ENCODE measurements around the gene C19orf85. TPM values are rescaled to one million over a fixed set of nuclear protein-coding genes. Genes with fewer than 3 reads are reported as not detected.
"Not testable (repeated sequence)": the region's sequence is repeated elsewhere in the genome, so short reads cannot be mapped to it uniquely, and the experiment has no call there.

Gene C19orf85
- total and polyA plus RNA-seq, 7 donors = 0.07 TPM; not detected in 6

DNA sequence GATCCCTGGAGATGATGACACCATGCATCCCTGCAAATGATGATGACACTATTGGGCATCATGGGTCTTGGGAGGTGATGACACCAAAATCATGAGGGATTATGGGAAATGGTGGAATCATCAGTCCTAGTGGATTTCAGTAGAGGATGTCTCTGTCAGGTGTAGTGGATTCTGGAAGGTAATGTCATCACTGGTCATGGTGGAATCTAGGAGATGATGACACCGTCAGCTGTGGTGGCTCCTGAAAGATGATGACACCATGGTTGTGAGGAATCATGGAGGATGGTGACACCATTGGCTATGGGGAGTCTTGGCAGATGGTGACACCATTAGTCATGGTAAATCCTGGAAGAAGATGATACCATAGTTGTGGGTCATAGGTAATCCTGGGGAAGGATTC lies 33.4 kb downstream of the C19orf85 start:
- H3K27ac ChIP-seq = no peak overlapping the region
- H3K4me1 ChIP-seq = no peaks in the 10 kb centered on the region
- intact Hi-C loops (cut with DNase I) = no loop called here
- no peak for DNase-seq
- 93% methylated on average over 1 of the region's 1 CpG for WGBS, 2 donors
- no peak for TF ChIP-seq POLR2A (IDR thresholded peaks at IDR 0.05)
- TF ChIP-seq, protein P1, sequence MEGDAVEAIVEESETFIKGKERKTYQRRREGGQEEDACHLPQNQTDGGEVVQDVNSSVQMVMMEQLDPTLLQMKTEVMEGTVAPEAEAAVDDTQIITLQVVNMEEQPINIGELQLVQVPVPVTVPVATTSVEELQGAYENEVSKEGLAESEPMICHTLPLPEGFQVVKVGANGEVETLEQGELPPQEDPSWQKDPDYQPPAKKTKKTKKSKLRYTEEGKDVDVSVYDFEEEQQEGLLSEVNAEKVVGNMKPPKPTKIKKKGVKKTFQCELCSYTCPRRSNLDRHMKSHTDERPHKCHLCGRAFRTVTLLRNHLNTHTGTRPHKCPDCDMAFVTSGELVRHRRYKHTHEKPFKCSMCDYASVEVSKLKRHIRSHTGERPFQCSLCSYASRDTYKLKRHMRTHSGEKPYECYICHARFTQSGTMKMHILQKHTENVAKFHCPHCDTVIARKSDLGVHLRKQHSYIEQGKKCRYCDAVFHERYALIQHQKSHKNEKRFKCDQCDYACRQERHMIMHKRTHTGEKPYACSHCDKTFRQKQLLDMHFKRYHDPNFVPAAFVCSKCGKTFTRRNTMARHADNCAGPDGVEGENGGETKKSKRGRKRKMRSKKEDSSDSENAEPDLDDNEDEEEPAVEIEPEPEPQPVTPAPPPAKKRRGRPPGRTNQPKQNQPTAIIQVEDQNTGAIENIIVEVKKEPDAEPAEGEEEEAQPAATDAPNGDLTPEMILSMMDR (IDR thresholded peaks at IDR 0.05) = no peak
- no peak for TF ChIP-seq POLR2AphosphoS5 (IDR thresholded peaks at IDR 0.05)
- TF ChIP-seq EP300 (IDR thresholded peaks at IDR 0.05) = no peak
- H3K4me3 ChIP-seq = no peak overlapping the region
- H3K36me3 ChIP-seq = no peaks in the 10 kb centered on the region
- peaks cover 34 to 75% (median 62%) of the 10 kb centered on the region in 3 donors for H3K27me3 ChIP-seq
- no peaks in the 10 kb centered on the region for H3K9me3 ChIP-seq

DNA sequence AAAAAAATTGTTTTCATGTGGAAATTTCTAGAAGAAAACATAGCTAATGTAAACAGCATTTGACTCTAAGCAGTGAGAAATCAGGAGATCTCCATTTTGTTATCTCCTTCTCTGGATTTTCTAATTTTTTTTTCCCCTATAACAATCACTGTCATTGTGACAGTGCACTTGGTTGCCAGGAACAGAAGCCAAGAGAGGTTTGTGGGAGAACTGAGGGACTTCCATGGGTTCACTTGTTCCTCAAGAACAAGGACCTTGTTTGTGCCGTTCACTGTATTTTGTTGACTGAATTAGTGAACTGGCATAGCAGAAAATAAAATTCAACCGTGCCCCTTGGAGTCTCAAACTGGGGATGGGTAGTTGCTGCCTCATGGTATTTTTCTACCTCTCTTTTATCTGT lies 38.5 kb downstream of the C19orf85 start:
- Histone ChIP-seq H3K9me3 (no peaks in the 10 kb centered on the region), H3K4me1 (no peaks in the 10 kb centered on the region), H3K4me3 (no peak overlapping the region), H3K36me3 (no peaks in the 10 kb centered on the region), H3K27ac (peak overlapping the region in 1 of 4 donors; percentile 35), H3K27me3 (peaks cover 16 to 48% (median 45%) of the 10 kb centered on the region in 3 donors)
- TF ChIP-seq POLR2AphosphoS5 (IDR thresholded peaks at IDR 0.05) = no peak
- DNase-seq = no peak
- WGBS, 2 donors = 52 to 79% methylated on average over 2 of the region's 2 CpGs
- intact Hi-C loops (cut with DNase I) = no loop called here

DNA sequence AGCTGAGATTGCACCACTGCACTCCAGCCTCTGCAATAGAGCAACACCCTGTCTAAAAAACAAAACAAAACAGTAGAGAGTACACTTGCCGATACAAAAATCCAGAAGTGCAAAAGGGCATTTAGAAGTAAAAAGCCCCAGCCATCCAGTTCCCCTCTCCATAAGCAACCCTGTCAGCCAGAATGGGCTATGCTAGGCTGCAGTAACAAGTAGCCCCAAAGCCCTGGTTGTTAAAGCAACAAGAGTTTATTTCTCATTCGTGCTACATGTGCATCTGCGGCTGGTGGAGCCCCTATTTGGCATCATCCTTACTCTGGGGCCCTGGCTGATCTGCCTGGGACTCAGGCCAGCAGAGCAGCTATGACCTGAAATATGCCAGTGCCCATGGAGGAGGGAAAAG lies 40.0 kb downstream of the C19orf85 start:
- Histone ChIP-seq H3K27ac (no peak overlapping the region), H3K27me3 (peaks cover 6 to 38% (median 29%) of the 10 kb centered on the region in 3 donors), H3K4me1 (no peaks in the 10 kb centered on the region), H3K9me3 (no peaks in the 10 kb centered on the region), H3K4me3 (no peak overlapping the region), H3K36me3 (no peaks in the 10 kb centered on the region)
- TF ChIP-seq POLR2A (IDR thresholded peaks at IDR 0.05) (no peak), EP300 (IDR thresholded peaks at IDR 0.05) (no peak), POLR2AphosphoS5 (IDR thresholded peaks at IDR 0.05) (no peak)
- TF ChIP-seq, protein P1 (IDR thresholded peaks at IDR 0.05) = no peak
- WGBS, 2 donors = 83 to 90% methylated on average over 3 of the region's 3 CpGs
- intact Hi-C loops (cut with DNase I) = no loop called here
- no peak for DNase-seq

DNA sequence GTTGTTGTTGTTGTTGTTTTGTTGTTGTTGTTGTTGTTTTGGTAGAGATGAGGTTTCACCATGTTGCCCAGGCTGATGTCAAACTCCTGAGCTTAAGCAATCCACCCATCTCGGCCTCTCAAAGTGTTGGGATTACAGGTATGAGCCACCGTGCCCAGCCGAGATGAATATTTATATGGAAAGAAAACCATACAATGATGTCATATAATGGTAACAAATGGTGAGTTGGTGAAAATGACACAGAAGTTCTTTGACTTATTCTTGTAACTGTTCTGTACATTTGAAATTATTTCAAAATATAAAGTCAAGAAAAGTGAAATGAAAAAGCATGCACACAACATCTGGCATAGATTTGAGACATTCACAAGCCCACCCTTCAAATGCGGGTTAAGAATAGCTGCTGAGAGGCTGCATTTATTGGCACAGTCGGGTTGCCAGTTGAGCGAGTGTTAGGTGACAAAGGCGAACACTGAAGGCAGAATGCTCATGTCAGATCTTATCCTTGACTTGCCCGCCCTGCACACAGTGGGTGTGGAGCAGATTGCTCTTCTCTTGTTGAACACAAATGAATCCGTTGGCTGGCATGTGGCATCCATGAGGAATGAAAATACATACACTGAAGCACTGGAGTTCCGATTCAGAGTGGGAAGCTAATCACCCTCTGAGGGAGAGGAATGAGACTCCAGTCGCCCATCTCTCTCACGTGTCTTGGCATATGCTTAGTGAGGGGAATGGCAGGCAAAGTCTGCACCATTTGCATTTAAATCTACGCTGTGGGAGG lies 41.1 kb downstream of the C19orf85 start:
- H3K4me1 ChIP-seq = no peaks in the 10 kb centered on the region
- no peak for DNase-seq
- 69 to 79% methylated on average over 13 of the region's 13 CpGs for WGBS, 2 donors
- TF ChIP-seq, protein P1 (IDR thresholded peaks at IDR 0.05) = no peak
- TF ChIP-seq POLR2A (IDR thresholded peaks at IDR 0.05) = no peak
- no peak for TF ChIP-seq POLR2AphosphoS5 (IDR thresholded peaks at IDR 0.05)
- no peak for TF ChIP-seq EP300 (IDR thresholded peaks at IDR 0.05)
- H3K4me3 ChIP-seq = no peak overlapping the region
- H3K27me3 ChIP-seq = peaks cover 0 to 33% (median 18%) of the 10 kb centered on the region in 3 donors
- H3K9me3 ChIP-seq = no peaks in the 10 kb centered on the region
- intact Hi-C loops (cut with DNase I) = no loop called here
- no peaks in the 10 kb centered on the region for H3K36me3 ChIP-seq
- H3K27ac ChIP-seq = no peak overlapping the region

DNA sequence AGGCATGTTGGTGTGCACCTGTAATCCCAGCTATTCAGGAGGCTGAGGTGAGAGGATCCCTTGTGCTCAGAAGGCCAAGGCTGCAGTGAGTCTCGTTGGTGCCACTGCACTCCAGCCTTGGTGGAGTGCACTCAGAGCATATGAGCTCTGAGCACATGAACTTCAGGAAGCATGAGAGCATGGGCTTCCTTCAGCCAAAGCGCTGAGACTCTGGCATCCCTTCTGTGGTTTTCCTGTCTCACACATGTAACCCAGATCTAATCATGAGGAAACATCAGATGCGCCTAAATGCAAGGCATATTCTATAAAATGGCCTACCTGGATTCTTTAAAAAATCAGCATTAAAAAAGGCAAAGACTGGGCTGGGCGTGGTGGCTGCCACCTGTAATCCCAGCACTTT lies 43.3 kb downstream of the C19orf85 start:
- DNase-seq; H3K9me3 ChIP-seq; H3K36me3 ChIP-seq; H3K27ac ChIP-seq; H3K4me3 ChIP-seq; H3K4me1 ChIP-seq; intact Hi-C loops (cut with DNase I): not testable (repeated sequence)
- WGBS, 2 donors = 42 to 66% methylated on average over 4 of the region's 4 CpGs
- peaks cover 0 to 24% (median 11%) of the 10 kb centered on the region in 3 donors for H3K27me3 ChIP-seq
